Stimulated activated CD8-positive, alpha-beta memory T cell treated with anti-CD3 and anti-CD28 coated beads, Interleukin-12 subunit alpha, Interleukin-12 subunit beta, amount 100 ng/mL, for 4 hours (primary cell): ENCODE data around the gene CNOT4.
"Not testable (repeated sequence)": the region's sequence is repeated elsewhere in the genome, so short reads cannot be mapped to it uniquely, and the experiment has no call there.

Experiments
- DNase-seq: peaks from one replicate; pipeline ENCODE4 v3.0.0-alpha.2; 2020; ENCODE audit warnings: low read depth

Gene CNOT4

DNA sequence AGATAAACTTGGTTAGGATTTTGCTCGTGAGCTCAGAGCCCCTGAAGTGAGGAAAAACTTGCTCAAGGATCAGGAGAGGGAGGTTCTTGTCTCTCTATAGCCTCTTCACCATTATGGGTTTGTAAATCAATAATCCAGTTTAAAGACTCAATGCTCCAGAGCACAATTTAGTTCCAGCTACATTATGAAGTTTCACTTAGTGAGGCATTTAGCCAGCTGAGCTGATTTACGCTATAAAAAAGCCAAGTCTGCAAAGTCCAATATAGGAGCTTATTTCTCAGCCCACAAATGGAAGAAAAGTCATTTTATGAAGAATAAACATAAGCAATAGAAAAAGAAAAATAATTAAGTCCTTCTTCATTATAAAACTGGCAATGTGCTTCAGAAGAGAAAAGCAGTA is 145.7 kb downstream of the CNOT4 start:
- no peak for DNase-seq

GRCh38 chr7:135362871-135363270 is 147.0 kb downstream of the CNOT4 start:
- DNase-seq, result no peak

- no peak for DNase-seq
These were observed 148.1 kb downstream of the CNOT4 start for GRCh38 chr7:135361788-135362187.

- no peak for DNase-seq
These were observed 150.3 kb downstream of the CNOT4 start for GRCh38 chr7:135359615-135360014.

DNA sequence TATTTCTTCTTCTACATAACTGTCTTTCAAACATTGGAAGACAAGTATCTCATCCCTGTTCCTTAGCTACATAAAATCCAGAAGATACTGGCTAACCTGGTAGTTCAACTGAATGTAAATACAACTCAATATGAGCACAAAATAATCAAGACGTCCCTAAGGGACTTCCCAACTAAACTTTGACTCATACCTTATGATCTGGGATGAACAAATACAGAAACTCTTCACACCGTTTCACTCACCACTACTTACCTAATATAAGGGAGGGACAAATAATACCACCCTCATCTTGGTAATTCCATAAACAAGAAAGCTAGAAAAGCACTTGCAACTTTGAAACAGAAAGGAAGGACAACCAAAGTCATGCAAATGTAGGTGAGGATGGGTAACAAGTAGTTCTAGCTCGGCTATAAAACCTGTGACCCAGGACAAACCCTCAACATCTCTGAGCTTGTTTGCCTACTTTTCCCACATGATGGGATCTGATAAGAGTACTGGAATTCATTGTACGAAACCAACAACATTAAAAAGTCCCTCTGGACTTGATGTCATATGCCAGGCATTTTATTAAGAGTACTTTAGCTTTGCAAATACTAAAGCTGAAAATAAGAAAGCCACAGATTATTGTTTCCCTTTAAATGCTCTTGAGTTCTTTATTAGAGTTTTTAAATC is 154.4 kb downstream of the CNOT4 start:
- DNase-seq, result no peak

DNA sequence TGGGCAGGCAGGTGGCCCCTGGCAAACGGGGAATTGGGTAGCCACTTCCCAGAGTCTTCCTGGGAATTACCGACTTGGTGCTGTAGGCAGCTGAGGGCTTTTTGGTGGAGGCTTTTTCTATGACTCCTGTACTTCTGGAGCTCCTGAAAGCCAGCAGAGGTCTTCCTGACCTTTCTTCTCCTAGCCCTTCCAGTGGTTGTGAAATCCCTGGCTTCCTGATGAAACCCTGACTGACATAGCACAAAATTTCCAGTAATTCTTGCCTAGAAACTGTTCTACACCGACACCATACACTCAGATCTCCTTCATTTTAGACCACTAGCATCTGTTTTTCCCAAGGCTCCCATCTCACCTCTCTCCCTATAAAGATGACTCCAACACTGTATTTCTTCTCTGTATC is 156.1 kb downstream of the CNOT4 start:
- DNase-seq, result no peak

GRCh38 chr7:135352285-135352684 is 157.6 kb downstream of the CNOT4 start:
- no peak for DNase-seq

GRCh38 chr7:135351070-135351469 is 158.8 kb downstream of the CNOT4 start:
- DNase-seq, result not testable (repeated sequence)

DNA sequence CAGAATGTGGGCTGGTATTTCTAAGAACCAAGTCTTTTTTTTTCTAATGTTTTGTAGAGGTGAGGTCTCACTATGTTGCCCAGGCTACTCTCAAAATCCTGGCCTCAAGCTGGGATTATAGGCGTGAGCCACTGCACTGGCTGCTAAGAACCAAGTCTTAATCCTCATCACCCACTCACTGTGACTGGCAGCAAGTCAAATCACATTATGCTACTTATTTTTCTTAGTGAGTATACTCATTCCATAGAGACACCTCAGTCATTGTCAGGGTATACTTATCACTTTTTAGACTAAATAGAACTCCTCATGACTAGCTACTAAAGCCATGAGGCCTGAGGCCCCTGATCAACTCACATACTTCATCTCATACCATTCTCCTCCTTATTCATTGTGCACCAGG is 160.2 kb downstream of the CNOT4 start:
- no peak for DNase-seq

DNA sequence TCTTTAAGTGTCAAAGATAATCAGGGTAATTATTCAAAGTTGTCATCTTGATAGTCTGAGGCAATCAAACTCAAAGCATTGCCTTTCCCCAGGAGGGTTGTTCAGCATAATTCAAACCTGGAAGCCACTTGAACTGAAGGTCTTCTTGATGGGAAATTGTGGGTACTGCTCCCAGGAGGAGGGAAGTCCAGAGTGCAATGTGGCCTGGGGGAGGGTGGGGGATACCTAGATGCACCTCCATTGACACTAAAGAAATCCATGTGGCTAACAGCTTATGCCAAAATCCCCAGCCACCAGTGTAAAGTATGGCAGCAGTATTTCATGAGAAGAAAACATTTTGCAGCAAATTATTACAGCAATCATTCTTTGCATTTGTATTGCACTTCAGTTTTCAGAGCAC is 161.4 kb downstream of the CNOT4 start:
- no peak for DNase-seq

- DNase-seq, result no peak
These were observed 166.5 kb downstream of the CNOT4 start for GRCh38 chr7:135343361-135343760.

GRCh38 chr7:135342887-135343286 is 167.0 kb downstream of the CNOT4 start:
- DNase-seq, result no peak

GRCh38 chr7:135341049-135341448 is 168.9 kb downstream of the CNOT4 start:
- no peak for DNase-seq

DNA sequence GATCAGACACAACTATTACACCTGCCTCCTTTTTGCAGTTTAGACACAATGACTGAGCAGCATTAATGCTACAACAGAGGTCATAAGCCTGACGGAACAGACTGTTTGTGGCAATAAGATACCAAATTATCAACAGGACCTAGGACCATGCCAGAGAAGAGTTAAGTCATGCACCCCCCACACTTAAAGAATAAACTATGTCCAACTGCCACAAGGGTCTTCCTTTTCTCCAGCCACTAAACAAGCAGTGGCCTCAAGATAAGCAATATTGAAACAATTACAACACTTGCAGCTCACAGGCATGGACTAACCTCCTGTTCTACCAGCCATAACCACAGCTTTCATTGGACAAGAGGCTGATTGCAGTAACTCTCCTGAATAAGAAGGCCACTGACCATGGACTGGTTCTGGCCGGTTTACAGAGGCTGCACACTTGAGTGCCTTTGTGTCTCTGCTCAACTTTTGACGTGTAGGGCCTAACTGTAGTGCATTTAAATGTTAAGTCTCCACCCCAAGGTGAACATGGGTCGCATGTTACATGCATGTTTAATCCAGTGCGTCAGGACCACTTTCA is 171.8 kb downstream of the CNOT4 start:
- no peak for DNase-seq

DNA sequence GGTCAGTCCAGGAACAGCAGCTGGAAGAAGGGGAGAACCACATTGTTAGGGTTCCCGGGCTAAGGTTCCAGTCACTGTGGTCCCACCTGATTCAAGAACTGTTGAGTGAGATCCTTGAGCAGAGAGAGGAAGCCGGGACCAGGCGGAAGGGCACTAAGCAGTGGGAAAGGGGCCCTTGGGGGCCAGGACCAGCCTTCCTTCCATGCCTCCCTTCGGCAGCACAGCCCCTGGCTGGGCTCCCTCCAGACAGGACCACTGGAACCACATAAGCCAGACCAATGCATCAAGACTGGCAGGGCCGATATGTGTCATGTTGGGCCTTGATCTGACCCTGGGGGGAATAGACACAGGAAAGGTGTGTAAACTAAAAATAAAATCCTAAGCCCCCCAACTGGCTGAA is 172.4 kb downstream of the CNOT4 start:
- no peak for DNase-seq

DNA sequence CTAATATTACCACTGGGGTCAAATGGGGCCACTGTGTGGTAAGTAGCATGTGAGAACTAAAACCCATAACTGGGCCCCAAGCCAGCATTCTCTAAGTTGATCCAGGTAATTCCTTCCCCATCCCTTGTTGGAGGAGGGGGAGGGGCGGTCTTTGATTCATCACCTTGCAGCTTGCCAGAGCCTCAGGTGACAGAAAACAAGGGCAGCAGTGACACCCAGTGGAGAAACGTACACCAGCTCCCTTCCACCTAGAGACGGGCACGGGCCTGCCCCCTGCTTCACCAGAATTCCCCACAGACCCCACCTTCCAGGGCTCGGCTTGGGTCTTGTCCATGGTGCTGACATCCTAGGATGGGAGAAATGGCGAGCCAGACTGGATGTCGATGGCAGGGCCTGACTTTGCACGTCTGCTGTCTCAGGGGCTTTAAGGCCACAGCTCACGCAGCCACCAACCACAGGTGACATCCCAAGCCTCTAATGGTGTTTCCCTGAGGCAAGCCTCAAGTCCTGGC is 174.2 kb downstream of the CNOT4 start:
- DNase-seq, result no peak

GRCh38 chr7:135334830-135335543 is 174.9 kb downstream of the CNOT4 start:
- DNase-seq, result no peak

DNA sequence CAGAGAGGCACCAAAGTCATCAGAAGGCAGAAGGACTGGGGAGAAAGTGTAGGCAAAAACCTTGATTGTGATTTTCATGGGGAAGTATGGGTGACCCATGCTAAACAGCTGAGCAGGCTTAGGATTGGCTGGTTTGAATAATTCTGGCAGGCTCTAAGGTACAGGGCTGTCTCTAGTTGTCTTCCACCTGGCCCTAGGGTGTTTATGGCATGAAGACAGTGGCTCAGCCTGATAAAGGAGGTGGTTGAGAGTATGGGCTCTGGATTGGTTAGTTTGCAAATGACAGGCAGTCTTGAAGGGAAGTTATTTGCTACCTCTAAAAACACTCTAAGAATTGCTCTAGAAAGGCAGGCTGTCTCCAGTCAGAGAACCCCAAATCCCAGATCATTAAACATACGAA is 176.0 kb downstream of the CNOT4 start:
- no peak for DNase-seq

DNA sequence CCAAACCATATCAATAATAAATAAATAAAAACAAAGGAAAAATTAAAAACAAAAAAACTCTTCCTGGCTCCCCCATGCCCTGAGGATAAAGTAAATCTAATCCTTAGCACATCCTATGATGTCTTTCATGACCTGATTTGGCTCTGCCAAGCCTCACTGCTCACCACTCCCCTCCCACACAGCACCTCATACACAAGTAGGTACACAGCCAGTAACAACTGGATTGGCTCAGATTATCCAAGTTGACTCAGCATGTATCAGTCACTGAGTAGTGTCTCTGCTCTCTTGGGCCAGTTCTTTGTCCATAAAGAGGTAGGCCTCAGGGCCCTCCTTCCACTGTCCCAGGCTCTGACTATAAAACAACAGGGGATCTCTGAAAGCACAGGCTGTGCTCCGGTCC is 176.7 kb downstream of the CNOT4 start:
- no peak for DNase-seq

GRCh38 chr7:135330088-135330487 is 179.8 kb downstream of the CNOT4 start:
- DNase-seq, result no peak

DNA sequence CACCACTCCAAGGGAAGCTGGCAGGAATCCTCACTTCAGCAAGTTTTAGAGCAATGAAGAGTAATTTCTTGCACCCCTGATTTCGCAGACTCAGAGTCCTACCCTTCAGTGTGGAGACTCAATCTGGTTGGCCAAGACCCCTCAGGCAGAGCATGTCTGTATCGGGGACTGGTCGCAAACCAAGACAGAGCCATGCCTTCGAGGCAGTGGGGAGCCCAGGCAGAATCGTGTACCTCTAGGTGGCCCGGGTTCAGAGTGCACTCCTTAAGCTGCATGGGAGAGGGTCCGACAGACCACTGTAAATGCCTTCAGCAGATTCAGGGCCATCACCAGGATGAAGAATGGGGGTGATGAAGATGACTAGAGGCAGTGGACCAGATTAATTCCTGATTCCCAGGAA is 181.4 kb downstream of the CNOT4 start:
- DNase-seq, result no peak

GRCh38 chr7:135328053-135328452 is 181.8 kb downstream of the CNOT4 start:
- DNase-seq, result no peak

DNA sequence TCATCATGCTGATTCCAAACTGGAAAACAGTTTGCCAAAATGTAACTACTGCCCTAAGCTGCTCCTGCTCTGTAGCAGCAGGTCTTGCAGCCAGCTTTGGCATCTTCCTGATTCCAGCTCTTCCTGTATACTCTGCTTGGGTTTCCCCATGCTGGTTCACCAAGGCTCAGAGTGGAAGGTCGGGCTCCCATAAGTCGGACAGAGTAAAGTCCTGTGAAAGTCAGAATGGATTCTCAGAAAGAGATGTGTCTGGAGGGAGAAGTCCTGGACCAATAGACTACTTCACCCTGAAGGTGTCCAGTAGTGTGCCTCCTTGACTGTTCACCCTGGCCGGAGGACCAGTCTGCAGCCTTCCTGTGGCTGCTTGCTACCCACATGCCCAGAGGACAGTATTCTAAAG is 182.4 kb downstream of the CNOT4 start:
- no peak for DNase-seq
